K562 (cell line): Measurements from ENCODE around the gene MARK2. TPM values are rescaled to one million over a fixed set of nuclear protein-coding genes. Genes with fewer than 3 reads are reported as not detected.

ENCODE experiments used
- ADNP ChIP-seq: fragments of 200-800 bp; sonication (Bioruptor generic); IDR thresholded peaks from 2 replicates; pipeline ENCODE4 v1.6.1; 2016; ENCODE audit warnings: missing genetic modification characterization, missing compliant biosample characterization
- CREM ChIP-seq: IDR thresholded peaks from 2 replicates; pipeline ENCODE4 v1.6.1; 2014; ENCODE audit warnings: antibody characterized with exemption, low read depth
- DDX20 ChIP-seq: fragments of 450-650 bp; IDR thresholded peaks from 2 replicates; pipeline ENCODE4 v1.6.1; 2016; ENCODE audit warnings: missing genetic modification characterization, low read depth, mild to moderate bottlenecking, missing compliant biosample characterization, moderate library complexity
- ETV6 ChIP-seq, 3 experiments: fragments of 150-350 bp in 1 of 3; sonication (generic) in 1 of 3; formaldehyde crosslinking in 1 of 3; IDR thresholded peaks; 2 replicates each; pipeline versions ENCODE4 v1.6.1 to v1.8.0; 2014 to 2022; ENCODE audit warnings: borderline replicate concordance in 2 of 3, low read depth in 2 of 3, antibody characterized with exemption in 1 of 3, low read length in 1 of 3, mild to moderate bottlenecking in 1 of 3, missing genetic modification reagents in 1 of 3
- HMBOX1 ChIP-seq: sonication (generic); IDR thresholded peaks from 2 replicates; pipeline ENCODE4 v1.6.1; 2016
- HOMEZ ChIP-seq: fragments of 250-450 bp; sonication (Bioruptor Pico); IDR thresholded peaks from 2 replicates; pipeline ENCODE4 v1.4.0; 2020; ENCODE audit warnings: mild to moderate bottlenecking, moderate library complexity
- MAFF ChIP-seq: IDR thresholded peaks from 2 replicates; pipeline ENCODE4 v1.6.1; 2012; ENCODE audit warnings: low read length, improper control_type of control experiment
- MNT ChIP-seq, 2 experiments: fragments of 450-650 bp; conservative IDR thresholded peaks; 2 replicates each; pipeline ENCODE4 v1.6.1; 2017; ENCODE audit warnings: mild to moderate bottlenecking in 2 of 2, moderate library complexity in 2 of 2
- SOX6 ChIP-seq: fragments of 450-650 bp; IDR thresholded peaks from 2 replicates; pipeline ENCODE4 v1.6.1; 2014; ENCODE audit warnings: mild to moderate bottlenecking
- SRSF3 ChIP-seq: fragments of 200-400 bp; formaldehyde crosslinking; IDR thresholded peaks from 2 replicates; pipeline ENCODE4 v1.6.1; 2016; ENCODE audit warnings: mild to moderate bottlenecking, low read length, moderate library complexity; ENCODE audit not compliant: insufficient read depth
- ZBTB5 ChIP-seq: fragments of 450-650 bp; IDR thresholded peaks from 2 replicates; pipeline ENCODE4 v1.6.1; 2017; ENCODE audit warnings: antibody characterized with exemption
- ZNF316 ChIP-seq: fragments of 450-650 bp; IDR thresholded peaks from 2 replicates; pipeline ENCODE4 v1.6.1; 2016
- ZNF41 ChIP-seq: fragments of 250-450 bp; sonication (Bioruptor Pico); conservative IDR thresholded peaks from 2 replicates; pipeline ENCODE4 v1.4.0; 2020; ENCODE audit warnings: mild to moderate bottlenecking
- ZNF449 ChIP-seq: fragments of 250-450 bp; sonication (Bioruptor Pico); IDR thresholded peaks from 2 replicates; pipeline ENCODE4 v1.8.0; 2022; ENCODE audit warnings: moderate library complexity, mild to moderate bottlenecking, inconsistent platforms
- ZNF785 ChIP-seq: fragments of 250-450 bp; sonication (Bioruptor Pico); IDR thresholded peaks from 2 replicates; pipeline ENCODE4 v1.4.0; 2020; ENCODE audit warnings: mild to moderate bottlenecking
- ZSCAN29 ChIP-seq: fragments of 450-650 bp; IDR thresholded peaks from 2 replicates; pipeline ENCODE4 v1.6.1; 2017
- ZZZ3 ChIP-seq: fragments of 450-650 bp; IDR thresholded peaks from 2 replicates; pipeline ENCODE4 v1.6.1; 2016; ENCODE audit warnings: antibody characterized with exemption, mild to moderate bottlenecking, moderate library complexity
- polyA plus RNA-seq, 8 experiments: library from polyadenylated mRNA; depleted of rRNA in 4 of 8; stranded (reverse) in 5 of 8; unstranded in 3 of 8; fragments of >200 nt; fragmentation: Nextera tagmentation in 2 of 8; fragmentation: Illumina TruSeq in 1 of 8; extraction: Ambion mirVana in 2 of 8; extraction: Trizol in 1 of 8; gene quantifications; 2 replicates each; pipeline versions ENCODE4 v1.2.1 to v1.2.3, GENCODE V29; 2011 to 2014; ENCODE audit warnings: inconsistent platforms in 1 of 8, missing spikeins in 1 of 8
- total RNA-seq, 7 experiments: library from RNA; depleted of rRNA in 6 of 7; stranded (reverse); fragments of >200 nt in 6 of 7; fragmentation: Illumina TruSeq in 2 of 7; extraction: Trizol in 2 of 7; gene quantifications; 2 replicates each; pipeline versions ENCODE4 v1.2.1 to v1.2.3, GENCODE V29; 2011 to 2021; ENCODE audit warnings: low replicate concordance in 1 of 7
- TF ChIP-seq, protein P1 (sequence below): fragments of 450-650 bp; IDR thresholded peaks from 2 replicates; pipeline ENCODE4 v1.6.1; 2016; ENCODE audit warnings: antibody characterized with exemption

Gene MARK2
- total and polyA plus RNA-seq, 9 of the 15 experiments (the other 6 are each of a cell fraction or from before 2014, with no cell fraction given): 0.32 to 43.5 (median 15.1) TPM

DNA sequence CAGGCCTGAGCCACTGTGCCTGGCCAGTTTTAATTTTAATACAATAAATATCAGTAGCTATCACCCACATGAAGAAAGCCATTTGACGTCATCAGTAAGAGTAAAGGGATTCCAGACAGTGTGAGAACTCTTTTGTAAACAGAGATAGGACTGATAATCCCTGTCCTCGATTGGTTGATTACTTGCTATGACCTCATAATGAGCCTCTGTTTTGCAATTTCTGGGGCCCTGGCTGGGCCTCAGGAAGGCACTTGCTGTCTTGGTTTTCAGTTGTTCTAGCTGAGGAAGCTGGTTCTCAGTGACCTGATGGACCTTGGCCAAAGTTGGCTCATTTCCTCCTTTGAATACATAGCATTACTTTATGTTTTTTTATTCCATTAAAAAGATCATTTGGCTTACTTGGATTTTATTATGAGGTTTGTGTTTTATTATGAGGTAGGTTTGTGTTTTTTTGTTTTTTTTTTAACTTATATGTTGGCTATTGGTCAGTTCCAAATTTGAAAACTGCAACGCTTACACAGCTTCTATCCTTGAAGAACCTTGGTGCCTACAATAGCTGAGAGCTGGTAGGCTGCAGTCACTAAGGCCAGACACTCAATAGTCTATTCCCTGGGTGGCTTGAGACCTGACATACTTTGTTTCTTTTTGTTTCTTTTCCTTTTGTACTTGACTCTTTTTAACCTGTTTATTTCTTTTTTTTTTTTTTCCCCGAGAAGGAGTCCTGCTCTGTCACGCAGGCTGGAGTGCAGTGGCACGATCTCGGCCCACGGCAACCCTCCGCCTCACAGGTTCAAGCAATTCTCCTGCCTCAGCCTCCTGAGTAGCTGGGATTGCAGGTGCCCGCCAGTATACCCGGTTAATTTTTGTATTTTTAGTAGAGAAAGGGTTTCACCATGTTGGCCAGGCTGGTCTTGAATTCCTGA, 20.0 kb downstream of the MARK2 start (continued):
- TF ChIP-seq, protein P1, sequence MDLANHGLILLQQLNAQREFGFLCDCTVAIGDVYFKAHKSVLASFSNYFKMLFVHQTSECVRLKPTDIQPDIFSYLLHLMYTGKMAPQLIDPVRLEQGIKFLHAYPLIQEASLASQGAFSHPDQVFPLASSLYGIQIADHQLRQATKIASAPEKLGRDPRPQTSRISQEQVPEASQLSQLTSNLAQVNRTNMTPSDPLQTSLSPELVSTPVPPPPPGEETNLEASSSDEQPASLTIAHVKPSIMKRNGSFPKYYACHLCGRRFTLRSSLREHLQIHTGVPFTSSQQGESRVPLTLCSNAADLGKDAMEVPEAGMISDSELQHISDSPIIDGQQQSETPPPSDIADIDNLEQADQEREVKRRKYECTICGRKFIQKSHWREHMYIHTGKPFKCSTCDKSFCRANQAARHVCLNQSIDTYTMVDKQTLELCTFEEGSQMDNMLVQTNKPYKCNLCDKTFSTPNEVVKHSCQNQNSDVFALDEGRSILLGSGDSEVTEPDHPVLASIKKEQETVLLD: no peak
- TF ChIP-seq ZZZ3: no peak
- no peak for TF ChIP-seq HMBOX1
- no peak for TF ChIP-seq ZBTB5
- TF ChIP-seq ZNF316: no peak
- no peak for TF ChIP-seq HOMEZ (CRISPR knock-in tag)
- peak; percentile 61; the same call in 1 of the 2 replicates for TF ChIP-seq SOX6
- TF ChIP-seq ZNF449 (CRISPR knock-in tag): no peak
- TF ChIP-seq ZSCAN29: no peak
- no peak for TF ChIP-seq MAFF
- no peak for TF ChIP-seq DDX20
- TF ChIP-seq ADNP: no peak
- TF ChIP-seq SRSF3: no peak
- TF ChIP-seq ZNF41 (CRISPR knock-in tag): no peak
- TF ChIP-seq ZNF785 (CRISPR knock-in tag): no peak
- TF ChIP-seq ETV6 (IDR thresholded peaks at IDR 0.05; ENCODE audit: borderline replicate concordance in 1 of 2, low read depth in 2 of 2, low read length in 1 of 2): 0 out of 4 replicates have a peak, but pooled peaks of 1 of the 2 experiments have one; percentile 9
- no peak for TF ChIP-seq ETV6 (CRISPR knock-in tag; IDR thresholded peaks at IDR 0.05; ENCODE audit: borderline replicate concordance)
- TF ChIP-seq MNT (conservative IDR thresholded peaks at IDR 0.05): no peak
- peak; percentile 83 for TF ChIP-seq CREM
